Endothelial cell of umbilical vein (primary cell): ENCODE measurements around the gene GP5. TPM values are rescaled to one million over a fixed set of nuclear protein-coding genes. Genes with fewer than 3 reads are reported as not detected.

Experiments used
- BruUV-seq: library from RNA; stranded (reverse); fragments of 400-500 nt; replicated peaks from 2 replicates; lab custom pipeline; 2021; lab: Mats Ljungman, UMichigan
- CTCF ChIA-PET: fragments of 300-600, 350-600 bp; sonication (Branson Sonifier 250); formaldehyde crosslinking; loops from one replicate; lab custom pipeline; 2021; ENCODE audit warnings: antibody characterized with exemption, inconsistent platforms; lab: Charles Lee
- POLR2A ChIA-PET: fragments of 300-600, 350-600 bp; sonication (Branson Sonifier 250); formaldehyde crosslinking; loops from one replicate; lab custom pipeline; 2021; ENCODE audit warnings: antibody characterized with exemption, inconsistent platforms; lab: Charles Lee
- DNase-seq: peaks from one replicate; pipeline ENCODE4 v3.0.0-alpha.2; 2011; ENCODE audit warnings: low read depth, low spot score
- FAIRE-seq: peaks from 2 replicates; lab custom pipeline; 2011; peaks lifted over from hg19 to GRCh38; lab: Jason Lieb, UNC
- H2AFZ ChIP-seq: 2 replicates; pipeline ENCODE4 v1.6.0; 2012; ENCODE audit warnings: low read depth, low read length, control low read depth, inconsistent platforms
- H3K27ac ChIP-seq: 2 replicates; pipeline ENCODE4 v1.5.1; 2011; ENCODE audit warnings: low read depth, mild to moderate bottlenecking, control low read depth, low read length, moderate library complexity; ENCODE audit not compliant: insufficient read depth
- H3K27me3 ChIP-seq, 2 experiments: 2 replicates each; pipeline versions ENCODE4 v1.6.0 to v1.6.1; 2011; ENCODE audit warnings: low read length in 2 of 2, mixed read lengths in 1 of 2; ENCODE audit not compliant: control insufficient read depth in 2 of 2, insufficient read depth in 2 of 2
- H3K36me3 ChIP-seq, 2 experiments: 2 replicates in 1 of 2; 3 replicates in 1 of 2; pipeline ENCODE4 v1.5.1; 2011; ENCODE audit warnings: low read length in 2 of 2, mild to moderate bottlenecking in 1 of 2, moderate library complexity in 1 of 2; ENCODE audit not compliant: control insufficient read depth in 2 of 2, insufficient read depth in 2 of 2; ENCODE audit errors: extremely low read depth in 1 of 2
- H3K4me1 ChIP-seq: 3 replicates; pipeline ENCODE4 v1.5.1; 2011; ENCODE audit warnings: mild to moderate bottlenecking, low read length; ENCODE audit not compliant: control insufficient read depth, insufficient read depth; ENCODE audit errors: extremely low read depth
- H3K4me2 ChIP-seq: 2 replicates; pipeline ENCODE4 v1.6.1; 2011; ENCODE audit warnings: low read length, control low read depth, mixed read lengths; ENCODE audit not compliant: insufficient read depth
- H3K4me3 ChIP-seq, 3 experiments: fragments of 200-600 bp in 1 of 3; sonication (generic), shearing (Covaris generic) in 1 of 3; replicated peaks in 1 of 3; 2 replicates each; pipeline ENCODE4 v1.5.1; 2011 to 2016; ENCODE audit warnings: control low read depth in 3 of 3, low read length in 3 of 3, mild to moderate bottlenecking in 2 of 3, inconsistent platforms in 1 of 3, low read depth in 1 of 3, moderate library complexity in 1 of 3; ENCODE audit not compliant: insufficient read depth in 1 of 3
- H3K79me2 ChIP-seq: 2 replicates; pipeline ENCODE4 v1.6.0; 2012; ENCODE audit warnings: low read length, inconsistent platforms; ENCODE audit not compliant: control insufficient read depth, insufficient read depth
- H3K9ac ChIP-seq: replicated peaks from 2 replicates; pipeline ENCODE3; 2011; ENCODE audit warnings: low read length, control low read depth; ENCODE audit not compliant: insufficient read depth; ENCODE audit errors: extremely low read depth
- H3K9me1 ChIP-seq: replicated peaks from 3 replicates; pipeline ENCODE4 v1.6.0; 2011; ENCODE audit warnings: mild to moderate bottlenecking, low read length; ENCODE audit not compliant: control insufficient read depth, insufficient read depth; ENCODE audit errors: extremely low read depth
- H3K9me3 ChIP-seq: replicated peaks from 2 replicates; pipeline ENCODE4 v1.5.1; 2012; ENCODE audit warnings: low read length, inconsistent platforms; ENCODE audit not compliant: control insufficient read depth, insufficient read depth
- H4K20me1 ChIP-seq: replicated peaks from 2 replicates; pipeline ENCODE3; 2011; ENCODE audit warnings: mild to moderate bottlenecking, low read length; ENCODE audit not compliant: control insufficient read depth, insufficient read depth; ENCODE audit errors: extremely low read depth
- CTCF ChIP-seq, 2 donors: IDR thresholded peaks; 1 replicate in 1 of 2; 2 replicates in 1 of 2; pipeline ENCODE4 v1.5.1; 2011; ENCODE audit warnings: low read length in 2 of 2, mild to moderate bottlenecking in 2 of 2, moderate library complexity in 2 of 2, control low read depth in 1 of 2, inconsistent platforms in 1 of 2, low read depth in 1 of 2; ENCODE audit not compliant: insufficient read depth in 1 of 2; ENCODE audit errors: extremely low read depth in 1 of 2
- EZH2 ChIP-seq: IDR thresholded peaks from 2 replicates; pipeline ENCODE4 v1.6.1; 2012; ENCODE audit warnings: borderline replicate concordance, low read depth, mild to moderate bottlenecking, moderate library complexity, low read length, inconsistent platforms; ENCODE audit not compliant: severe bottlenecking
- FOS ChIP-seq: IDR thresholded peaks from 2 replicates; pipeline ENCODE4 v1.6.1; 2011; ENCODE audit warnings: mild to moderate bottlenecking, low read length, moderate library complexity, borderline replicate concordance; ENCODE audit not compliant: insufficient read depth
- GATA2 ChIP-seq: IDR thresholded peaks from 2 replicates; pipeline ENCODE4 v1.7.0; 2011; ENCODE audit warnings: low read depth, mild to moderate bottlenecking, moderate library complexity, mixed read lengths, low read length; ENCODE audit not compliant: insufficient read length, insufficient read depth
- JUN ChIP-seq: IDR thresholded peaks from 2 replicates; pipeline ENCODE4 v1.6.1; 2011; ENCODE audit warnings: borderline replicate concordance, low read depth; ENCODE audit not compliant: insufficient read length, insufficient read depth
- MAX ChIP-seq: IDR thresholded peaks from 2 replicates; pipeline ENCODE4 v1.6.1; 2011; ENCODE audit not compliant: insufficient read depth, insufficient read length
- MYC ChIP-seq: IDR thresholded peaks from one replicate; pipeline ENCODE4 v1.6.1; 2011; ENCODE audit warnings: mild to moderate bottlenecking, low read depth, low read length
- POLR2A ChIP-seq: IDR thresholded peaks from 2 replicates; pipeline ENCODE4 v1.6.1; 2012; ENCODE audit warnings: low read depth, mild to moderate bottlenecking, control low read depth, low read length
- POLR2AphosphoS5 ChIP-seq: IDR thresholded peaks from 2 replicates; pipeline ENCODE4 v1.6.1; 2012; ENCODE audit warnings: low read depth, mild to moderate bottlenecking, control low read depth, low read length, moderate library complexity; ENCODE audit not compliant: insufficient read depth
- dilution Hi-C: fragments of 300-500 bp; cut with MboI; formaldehyde crosslinking; loops from one replicate; pipeline ENCODE4 v1.15.0; 2019; ENCODE audit warnings: low sequenced_read_pairs; ENCODE audit not compliant: extremely low pct_ligation_motif_present
- intact Hi-C: fragments of 100-400 bp; cut with micrococcal nuclease; formaldehyde crosslinking; loops from one replicate; pipeline ENCODE4 v1.10.0; 2022
- polyA plus RNA-seq, 4 experiments: library from polyadenylated mRNA; depleted of rRNA in 3 of 4; stranded (reverse) in 3 of 4; unstranded in 1 of 4; fragments of >200 nt; gene quantifications; 2 replicates each; pipeline versions ENCODE4 v1.2.1 to v1.2.3, GENCODE V29; 2011 to 2012; ENCODE audit warnings: missing spikeins in 1 of 4
- total RNA-seq: library from RNA; stranded (reverse); gene quantifications from 2 replicates; pipeline ENCODE4 v1.2.3, GENCODE V29; 2021

GP5 gene
- total and polyA plus RNA-seq, 2 donors (not counting 3 experiments of a cell fraction or from before 2014, with no cell fraction given) = 0.06 to 0.11 TPM

- no peak for FAIRE-seq
- no peak overlapping the region for H3K9ac ChIP-seq
- H3K9me1 ChIP-seq = no peaks in the 10 kb centered on the region
- peaks cover 20 to 23% of the 10 kb centered on the region in 2 experiments for H3K27me3 ChIP-seq
- H3K79me2 ChIP-seq = no peaks in the 10 kb centered on the region
- H3K36me3 ChIP-seq = no peaks in the 10 kb centered on the region
- TF ChIP-seq CTCF (IDR thresholded peaks at IDR 0.05; ENCODE audit: extremely low read depth in 1 of 2, insufficient read depth in 1 of 2, low read depth in 1 of 2, low read length in 2 of 2) (no peak), FOS (no peak), JUN (no peak), EZH2 (no peak), MAX (no peak), GATA2 (no peak), POLR2AphosphoS5 (no peak), MYC (no peak), POLR2A (no peak)
- intact Hi-C loops = no loop called here
- H3K4me1 ChIP-seq = no peaks in the 10 kb centered on the region
- CTCF ChIA-PET = interaction anchor here (0.9 to 1.2 kb wide), 4 partner anchors 8 to 44 kb away, joined by 3 read pairs; no protein-coding TSS in a partner anchor
- H3K27ac ChIP-seq = no peak overlapping the region
- H3K4me2 ChIP-seq = no peak overlapping the region
- dilution Hi-C loops = no loop called here
- POLR2A ChIA-PET = no interaction called here
- DNase-seq = no peak
- no peaks in the 10 kb centered on the region for H4K20me1 ChIP-seq
- no peak overlapping the region for H2AFZ ChIP-seq
- H3K4me3 ChIP-seq = no peak overlapping the region
- no TSS peak for BruUV-seq
- H3K9me3 ChIP-seq = no peaks in the 10 kb centered on the region
Observed at GRCh38 chr3:194386066-194386465, 13.0 kb downstream of the GP5 start.
